Measurements from ENCODE around the gene DNAJB4.
"Not testable (repeated sequence)": the region's sequence is repeated elsewhere in the genome, so short reads cannot be mapped to it uniquely, and the experiment has no call there.

DNA sequence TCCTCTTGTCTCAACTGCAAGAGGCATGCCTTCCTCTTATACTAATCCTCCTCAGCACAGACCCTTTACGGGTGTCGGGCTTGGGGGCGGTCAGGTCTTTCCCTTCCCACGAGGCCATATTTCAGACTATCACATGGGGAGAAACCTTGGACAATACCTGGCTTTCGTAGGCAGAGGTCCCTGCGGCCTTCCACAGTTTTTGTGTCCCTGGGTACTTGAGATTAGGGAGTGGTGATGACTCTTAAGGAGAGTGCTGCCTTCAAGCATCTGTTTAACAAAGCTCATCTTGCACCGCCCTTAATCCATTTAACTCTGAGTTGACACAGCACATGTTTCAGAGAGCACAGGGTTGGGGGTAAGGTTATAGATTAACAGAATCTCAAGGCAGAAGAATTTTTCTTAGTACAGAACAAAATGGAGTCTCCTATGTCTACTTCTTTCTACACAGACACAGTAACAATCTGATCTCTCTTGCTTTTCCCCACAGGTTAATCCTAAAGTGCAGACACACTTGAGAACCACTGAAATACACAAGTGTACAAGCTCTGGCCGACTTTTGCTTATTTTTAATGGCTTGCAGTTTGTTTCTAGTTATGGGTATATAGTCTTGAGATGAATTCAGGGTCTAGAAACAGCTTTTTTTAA, 21.3 kb upstream of the DNAJB4 start:
- TF ChIP-seq, protein P1, sequence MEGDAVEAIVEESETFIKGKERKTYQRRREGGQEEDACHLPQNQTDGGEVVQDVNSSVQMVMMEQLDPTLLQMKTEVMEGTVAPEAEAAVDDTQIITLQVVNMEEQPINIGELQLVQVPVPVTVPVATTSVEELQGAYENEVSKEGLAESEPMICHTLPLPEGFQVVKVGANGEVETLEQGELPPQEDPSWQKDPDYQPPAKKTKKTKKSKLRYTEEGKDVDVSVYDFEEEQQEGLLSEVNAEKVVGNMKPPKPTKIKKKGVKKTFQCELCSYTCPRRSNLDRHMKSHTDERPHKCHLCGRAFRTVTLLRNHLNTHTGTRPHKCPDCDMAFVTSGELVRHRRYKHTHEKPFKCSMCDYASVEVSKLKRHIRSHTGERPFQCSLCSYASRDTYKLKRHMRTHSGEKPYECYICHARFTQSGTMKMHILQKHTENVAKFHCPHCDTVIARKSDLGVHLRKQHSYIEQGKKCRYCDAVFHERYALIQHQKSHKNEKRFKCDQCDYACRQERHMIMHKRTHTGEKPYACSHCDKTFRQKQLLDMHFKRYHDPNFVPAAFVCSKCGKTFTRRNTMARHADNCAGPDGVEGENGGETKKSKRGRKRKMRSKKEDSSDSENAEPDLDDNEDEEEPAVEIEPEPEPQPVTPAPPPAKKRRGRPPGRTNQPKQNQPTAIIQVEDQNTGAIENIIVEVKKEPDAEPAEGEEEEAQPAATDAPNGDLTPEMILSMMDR (IDR thresholded peaks at IDR 0.05) = not testable (repeated sequence)
- not testable (repeated sequence) for TF ChIP-seq EZH2 (IDR thresholded peaks at IDR 0.05; ENCODE audit: borderline replicate concordance, insufficient read depth, low read depth, low read length, poor library complexity, severe bottlenecking)

Data from B cell (primary cell).